HCT116 (cell line): ENCODE results near the gene KIAA1549. TPM values are rescaled to one million over a fixed set of nuclear protein-coding genes. Genes with fewer than 3 reads are reported as not detected.

Experiments used
- ATAC-seq: fragments of 200-7000 bp; cut with Tn5 transposase; 2 replicates; pipeline ENCODE4 v1.9.1; 2020; ENCODE audit warnings: mild to moderate bottlenecking, moderate library complexity
- BruUV-seq: library from RNA; stranded (reverse); fragments of 400-500 nt; replicated peaks from 2 replicates; lab custom pipeline; 2021; lab: Mats Ljungman, UMichigan
- CTCF ChIA-PET: fragments of 300-600 bp; sonication (Branson Sonifier 250); formaldehyde crosslinking; loops from one replicate; lab custom pipeline; 2021; ENCODE audit warnings: antibody characterized with exemption; lab: Charles Lee
- POLR2A ChIA-PET: fragments of 300-600, 350-600 bp; sonication (Branson Sonifier 250); formaldehyde crosslinking; loops from one replicate; lab custom pipeline; 2021; ENCODE audit warnings: antibody characterized with exemption; lab: Charles Lee
- RAD21 ChIA-PET, 2 experiments: fragments of 300-600 bp; sonication (Branson Sonifier 250); formaldehyde crosslinking; loops; one replicate each; lab custom pipeline; 2023; ENCODE audit warnings: low total read pairs in 2 of 2; ENCODE audit not compliant: uncharacterized antibody in 2 of 2, unreplicated experiment in 2 of 2, low non-redundant PET in 1 of 2; lab: Charles Lee
- DNase-seq: peaks from one replicate; pipeline ENCODE4 v3.0.0-alpha.2; 2010; ENCODE audit warnings: low read depth, low spot score
- H2AFZ ChIP-seq: fragments of 200-600 bp; shearing (Covaris generic), sonication (generic); 2 replicates; pipeline ENCODE4 v1.6.1; 2017; ENCODE audit warnings: low read depth, mixed run types, mixed read lengths, antibody characterized with exemption, low read length; ENCODE audit not compliant: poor library complexity, severe bottlenecking
- H3K27ac ChIP-seq: 2 replicates; pipeline ENCODE4 v1.5.1; 2012; ENCODE audit warnings: low read depth, low read length
- H3K27me3 ChIP-seq: fragments of 200-600 bp; sonication (generic); 2 replicates; pipeline ENCODE4 v1.6.1; 2016; ENCODE audit warnings: mixed run types, low read length, mixed read lengths; ENCODE audit not compliant: insufficient read depth
- H3K36me3 ChIP-seq, 2 experiments: fragments of 200-500 bp in 1 of 2; fragments of 200-600 bp in 1 of 2; sonication (Bioruptor generic) in 1 of 2; sonication (generic) in 1 of 2; 2 replicates each; pipeline versions ENCODE4 v1.5.1 to v1.6.1; 2014 to 2016; ENCODE audit warnings: low read length in 2 of 2, inconsistent platforms in 1 of 2, mixed read lengths in 1 of 2, mixed run types in 1 of 2; ENCODE audit not compliant: insufficient read depth in 2 of 2, control insufficient read depth in 1 of 2
- H3K4me1 ChIP-seq, 2 experiments: fragments of 200-600 bp in 1 of 2; sonication (generic) in 1 of 2; 2 replicates each; pipeline versions ENCODE4 v1.5.1 to v1.6.1; 2012 to 2017; ENCODE audit warnings: low read length in 2 of 2, inconsistent platforms in 1 of 2, mild to moderate bottlenecking in 1 of 2, mixed read lengths in 1 of 2, mixed run types in 1 of 2, moderate library complexity in 1 of 2; ENCODE audit not compliant: insufficient read depth in 2 of 2, control insufficient read depth in 1 of 2
- H3K4me2 ChIP-seq: fragments of 200-600 bp; sonication (generic); 2 replicates; pipeline ENCODE4 v1.6.1; 2017; ENCODE audit warnings: mixed run types, low read length, mixed read lengths
- H3K4me3 ChIP-seq, 2 experiments: fragments of 200-600 bp in 1 of 2; sonication (generic) in 1 of 2; replicated peaks in 1 of 2; 2 replicates each; pipeline ENCODE4 v1.5.1; 2011 to 2016; ENCODE audit warnings: low read length in 2 of 2, control low read depth in 1 of 2, low read depth in 1 of 2, mild to moderate bottlenecking in 1 of 2, mixed read lengths in 1 of 2, mixed run types in 1 of 2
- H3K79me2 ChIP-seq: fragments of 200-600 bp; sonication (generic); 2 replicates; pipeline ENCODE4 v1.6.1; 2017; ENCODE audit warnings: mild to moderate bottlenecking, mixed run types, low read length, moderate library complexity, mixed read lengths; ENCODE audit not compliant: insufficient read depth
- H3K9ac ChIP-seq: fragments of 200-600 bp; sonication (generic); 2 replicates; pipeline ENCODE4 v1.6.1; 2016; ENCODE audit warnings: low read length, mixed read lengths
- H3K9me2 ChIP-seq: fragments of 200-600 bp; sonication (generic), shearing (Covaris generic); 2 replicates; pipeline ENCODE4 v1.6.1; 2017; ENCODE audit warnings: mixed run types, mild to moderate bottlenecking, moderate library complexity; ENCODE audit not compliant: insufficient read depth
- H3K9me3 ChIP-seq, 2 experiments: fragments of 200-500 bp in 1 of 2; fragments of 200-600 bp in 1 of 2; sonication (Bioruptor generic) in 1 of 2; sonication (generic) in 1 of 2; 2 replicates each; pipeline ENCODE4 v1.6.1; 2014 to 2017; ENCODE audit warnings: low read length in 2 of 2, mixed read lengths in 2 of 2, inconsistent platforms in 1 of 2, low read depth in 1 of 2, mild to moderate bottlenecking in 1 of 2, mixed run types in 1 of 2, moderate library complexity in 1 of 2; ENCODE audit not compliant: control insufficient read depth in 1 of 2, insufficient read depth in 1 of 2
- H4K20me1 ChIP-seq: fragments of 200-600 bp; sonication (generic), shearing (Covaris generic); 2 replicates; pipeline ENCODE4 v1.6.1; 2017; ENCODE audit warnings: mixed run types, mild to moderate bottlenecking, moderate library complexity; ENCODE audit not compliant: insufficient read depth
- ELF1 ChIP-seq: IDR thresholded peaks from 2 replicates; pipeline ENCODE4 v1.6.1; 2012; ENCODE audit warnings: low read depth, borderline replicate concordance
- POLR2AphosphoS5 ChIP-seq: IDR thresholded peaks from 2 replicates; pipeline ENCODE4 v1.6.1; 2011; ENCODE audit warnings: mild to moderate bottlenecking, low read depth, low read length, moderate library complexity
- RAD21 ChIP-seq: IDR thresholded peaks from 2 replicates; pipeline ENCODE4 v1.6.1; 2012; ENCODE audit warnings: low read depth, mild to moderate bottlenecking
- SRF ChIP-seq: IDR thresholded peaks from 2 replicates; pipeline ENCODE4 v1.6.1; 2012; ENCODE audit warnings: low read depth
- YY1 ChIP-seq: IDR thresholded peaks from 2 replicates; pipeline ENCODE4 v1.6.1; 2011; ENCODE audit warnings: low read length, low read depth, moderate library complexity, mild to moderate bottlenecking; ENCODE audit not compliant: insufficient replicate concordance; ENCODE audit errors: extremely low read depth
- ZFX ChIP-seq: fragments of 450-650 bp; IDR thresholded peaks from 2 replicates; pipeline ENCODE4 v1.6.1; 2017
- intact Hi-C: fragments of 100-400 bp; cut with micrococcal nuclease; formaldehyde crosslinking; loops from 2 replicates; pipeline ENCODE4 v1.10.0; 2022
- total RNA-seq: library from RNA; stranded (reverse); gene quantifications from one replicate; pipeline ENCODE4 v1.2.1, GENCODE V29; 2021; ENCODE audit not compliant: unreplicated experiment
- TF ChIP-seq, protein P1 (sequence below), 3 experiments: fragments of 200-600 bp in 1 of 3; sonication (generic) in 1 of 3; IDR thresholded peaks in 2 of 3; conservative IDR thresholded peaks in 1 of 3; 2 replicates each; pipeline ENCODE4 v1.5.1; 2012 to 2017; ENCODE audit warnings: low read depth in 2 of 3, low read length in 2 of 3, antibody characterized with exemption in 1 of 3, borderline replicate concordance in 1 of 3, control low read depth in 1 of 3, mild to moderate bottlenecking in 1 of 3, mixed read lengths in 1 of 3, mixed run types in 1 of 3, moderate library complexity in 1 of 3; ENCODE audit not compliant: insufficient read depth in 1 of 3
- TF ChIP-seq, protein P2 (sequence below): IDR thresholded peaks from 2 replicates; pipeline ENCODE4 v1.6.1; 2012; ENCODE audit warnings: low read depth

The KIAA1549 gene
- total RNA-seq, 1 experiment from 2014 or later, result 3.9 TPM

GRCh38 chr7:138886501-138886917 lies 94.7 kb downstream of the KIAA1549 start:
- ChIA-PET CTCF (interaction anchor here (0.6 to 2.0 kb wide), 26 partner anchors 8 to 241 kb away, joined by 3 to 29 read pairs (median 4); partner anchors contain the start of gene KIAA1549), RAD21 (interaction anchor here (0.6 to 1.1 kb wide), 4 partner anchors 13 to 188 kb away, joined by 3 to 5 read pairs (median 3); no protein-coding TSS in a partner anchor), POLR2A (interaction anchor here (1.0 kb wide), 1 partner anchor 94 kb away, joined by 3 read pairs; no protein-coding TSS in a partner anchor)
- no peak overlapping the region for H2AFZ ChIP-seq
- H3K36me3 ChIP-seq, result no peaks in the 10 kb centered on the region
- no peaks in the 10 kb centered on the region for H3K27me3 ChIP-seq
- no TSS peak for BruUV-seq
- ATAC-seq (peak; percentile 67), DNase-seq (peak; percentile 56)
- no peak overlapping the region for H3K9ac ChIP-seq
- peak overlapping the region; percentile 6; the same call in 1 of the 2 replicates for H3K4me2 ChIP-seq
- H3K79me2 ChIP-seq, result no peaks in the 10 kb centered on the region
- H3K27ac ChIP-seq, result no peak overlapping the region
- no peaks in the 10 kb centered on the region for H4K20me1 ChIP-seq
- intact Hi-C loops, result loop anchor here (1.0 to 2.0 kb wide), 2 partner anchors 94 to 189 kb away; partner anchors contain the start of gene KIAA1549
- H3K4me1 ChIP-seq, result 0 out of 4 replicates have a peak, but pooled peaks cover 0 to 3% of the 10 kb centered on the region in 2 experiments
- no peaks in the 10 kb centered on the region for H3K9me2 ChIP-seq
- H3K9me3 ChIP-seq, result no peaks in the 10 kb centered on the region
- TF ChIP-seq, protein P1, sequence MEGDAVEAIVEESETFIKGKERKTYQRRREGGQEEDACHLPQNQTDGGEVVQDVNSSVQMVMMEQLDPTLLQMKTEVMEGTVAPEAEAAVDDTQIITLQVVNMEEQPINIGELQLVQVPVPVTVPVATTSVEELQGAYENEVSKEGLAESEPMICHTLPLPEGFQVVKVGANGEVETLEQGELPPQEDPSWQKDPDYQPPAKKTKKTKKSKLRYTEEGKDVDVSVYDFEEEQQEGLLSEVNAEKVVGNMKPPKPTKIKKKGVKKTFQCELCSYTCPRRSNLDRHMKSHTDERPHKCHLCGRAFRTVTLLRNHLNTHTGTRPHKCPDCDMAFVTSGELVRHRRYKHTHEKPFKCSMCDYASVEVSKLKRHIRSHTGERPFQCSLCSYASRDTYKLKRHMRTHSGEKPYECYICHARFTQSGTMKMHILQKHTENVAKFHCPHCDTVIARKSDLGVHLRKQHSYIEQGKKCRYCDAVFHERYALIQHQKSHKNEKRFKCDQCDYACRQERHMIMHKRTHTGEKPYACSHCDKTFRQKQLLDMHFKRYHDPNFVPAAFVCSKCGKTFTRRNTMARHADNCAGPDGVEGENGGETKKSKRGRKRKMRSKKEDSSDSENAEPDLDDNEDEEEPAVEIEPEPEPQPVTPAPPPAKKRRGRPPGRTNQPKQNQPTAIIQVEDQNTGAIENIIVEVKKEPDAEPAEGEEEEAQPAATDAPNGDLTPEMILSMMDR (IDR thresholded peaks at IDR 0.05 in 2 of 3, conservative IDR thresholded peaks at IDR 0.05 in 1 of 3; ENCODE audit: borderline replicate concordance in 1 of 3, insufficient read depth in 1 of 3, low read depth in 2 of 3, low read length in 2 of 3), result peak; percentile 62 to 66 (median 64); a peak in 5 of 6 replicates
- TF ChIP-seq SRF (no peak), POLR2AphosphoS5 (no peak), ZFX (no peak), RAD21 (peak; percentile 80), YY1 (no peak), ELF1 (peak; percentile 41)
- TF ChIP-seq, protein P2, sequence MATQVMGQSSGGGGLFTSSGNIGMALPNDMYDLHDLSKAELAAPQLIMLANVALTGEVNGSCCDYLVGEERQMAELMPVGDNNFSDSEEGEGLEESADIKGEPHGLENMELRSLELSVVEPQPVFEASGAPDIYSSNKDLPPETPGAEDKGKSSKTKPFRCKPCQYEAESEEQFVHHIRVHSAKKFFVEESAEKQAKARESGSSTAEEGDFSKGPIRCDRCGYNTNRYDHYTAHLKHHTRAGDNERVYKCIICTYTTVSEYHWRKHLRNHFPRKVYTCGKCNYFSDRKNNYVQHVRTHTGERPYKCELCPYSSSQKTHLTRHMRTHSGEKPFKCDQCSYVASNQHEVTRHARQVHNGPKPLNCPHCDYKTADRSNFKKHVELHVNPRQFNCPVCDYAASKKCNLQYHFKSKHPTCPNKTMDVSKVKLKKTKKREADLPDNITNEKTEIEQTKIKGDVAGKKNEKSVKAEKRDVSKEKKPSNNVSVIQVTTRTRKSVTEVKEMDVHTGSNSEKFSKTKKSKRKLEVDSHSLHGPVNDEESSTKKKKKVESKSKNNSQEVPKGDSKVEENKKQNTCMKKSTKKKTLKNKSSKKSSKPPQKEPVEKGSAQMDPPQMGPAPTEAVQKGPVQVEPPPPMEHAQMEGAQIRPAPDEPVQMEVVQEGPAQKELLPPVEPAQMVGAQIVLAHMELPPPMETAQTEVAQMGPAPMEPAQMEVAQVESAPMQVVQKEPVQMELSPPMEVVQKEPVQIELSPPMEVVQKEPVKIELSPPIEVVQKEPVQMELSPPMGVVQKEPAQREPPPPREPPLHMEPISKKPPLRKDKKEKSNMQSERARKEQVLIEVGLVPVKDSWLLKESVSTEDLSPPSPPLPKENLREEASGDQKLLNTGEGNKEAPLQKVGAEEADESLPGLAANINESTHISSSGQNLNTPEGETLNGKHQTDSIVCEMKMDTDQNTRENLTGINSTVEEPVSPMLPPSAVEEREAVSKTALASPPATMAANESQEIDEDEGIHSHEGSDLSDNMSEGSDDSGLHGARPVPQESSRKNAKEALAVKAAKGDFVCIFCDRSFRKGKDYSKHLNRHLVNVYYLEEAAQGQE, result no peak
- H3K4me3 ChIP-seq, result no peak overlapping the region
